ENCODE measurements around the gene HNRNPAB.

- TF ChIP-seq ZNF629 (tag by site-specific recombination; IDR thresholded peaks at IDR 0.05): peak; percentile 54
- no peak for TF ChIP-seq CTCF (tag by site-specific recombination; IDR thresholded peaks at IDR 0.05)
- peak; percentile 75 for TF ChIP-seq YY1 (tag by site-specific recombination; IDR thresholded peaks at IDR 0.05)
- TF ChIP-seq ZNF623 (tag by site-specific recombination; IDR thresholded peaks at IDR 0.05): no peak
- no peak for TF ChIP-seq ELK4 (IDR thresholded peaks at IDR 0.05; ENCODE audit: borderline replicate concordance, low read depth, low read length)
- TF ChIP-seq ZNF785 (tag by site-specific recombination; IDR thresholded peaks at IDR 0.05): no peak
- no peak for TF ChIP-seq ZBTB21 (tag by site-specific recombination; IDR thresholded peaks at IDR 0.05)
- peak; percentile 62; the same call in 1 of the 2 replicates for TF ChIP-seq ZBTB6 (tag by site-specific recombination; IDR thresholded peaks at IDR 0.05)
- TF ChIP-seq MZF1 (tag by site-specific recombination; IDR thresholded peaks at IDR 0.05; ENCODE audit: borderline replicate concordance): no peak
- peak; percentile 94 for TF ChIP-seq ZXDB (tag by site-specific recombination; IDR thresholded peaks at IDR 0.05)
- no peak for TF ChIP-seq ATF2 (tag by site-specific recombination; IDR thresholded peaks at IDR 0.05; ENCODE audit: low read depth)
Measured at GRCh38 chr5:178204182-178204934, at the start of gene HNRNPAB.

Data from HEK293 (cell line).